Heart left ventricle (tissue), 13 donors: ENCODE measurements around the gene DNTT.

Experiments
- POLR2A ChIP-seq, 2 donors: fragments of 450-650 bp; IDR thresholded peaks; one replicate each; pipeline ENCODE4 v1.6.1; 2017; ENCODE audit warnings: antibody characterized with exemption in 2 of 2, mild to moderate bottlenecking in 2 of 2, moderate library complexity in 2 of 2
- TF ChIP-seq, protein P1 (sequence below), 12 donors: fragments of 200-600 bp; sonication (generic) in 4 of 12; IDR thresholded peaks; one replicate each; pipeline versions ENCODE4 v1.5.0 to v1.8.0; 2018 to 2022; ENCODE audit warnings: antibody characterized with exemption in 12 of 12, mild to moderate bottlenecking in 5 of 12
- donor health status: ischemic (EF 13 %, LVEDD 7.1; RV severe dilation, severe dysfunction).
- donor health status: DM: no; HTN: yes; CAD: no.
- donor health status: DM: no; HTN: no; CAD: no.
- donor health status: ischemic (EF 25% LVEDD 6.9; RV normal size, moderate dysfunction).
- donor health status: ischemic (EF 25% LVEDD 5.7; RV mildly dilated, moderate dysfunction).
- donor health status: ischemic (EF 35%, LVEDD 5.7; RV mildly dilated, moderate dysfunction).
- donor health status: nonischemic (EF 11% LVEDD 7.7; RV severe dilation, severe dysfunction).
- donor health status: DM: yes; HTN: yes; CAD: no.
- donor health status: PGD.
- donor health status: ischemic (EF 29% LVEDD 5.4; RV normal size, mild dysfunction).
- donor health status: nonischemic (EF 23%, LVEDD 6.1; RV moderate dilation, normal function).

- TF ChIP-seq, protein P1, sequence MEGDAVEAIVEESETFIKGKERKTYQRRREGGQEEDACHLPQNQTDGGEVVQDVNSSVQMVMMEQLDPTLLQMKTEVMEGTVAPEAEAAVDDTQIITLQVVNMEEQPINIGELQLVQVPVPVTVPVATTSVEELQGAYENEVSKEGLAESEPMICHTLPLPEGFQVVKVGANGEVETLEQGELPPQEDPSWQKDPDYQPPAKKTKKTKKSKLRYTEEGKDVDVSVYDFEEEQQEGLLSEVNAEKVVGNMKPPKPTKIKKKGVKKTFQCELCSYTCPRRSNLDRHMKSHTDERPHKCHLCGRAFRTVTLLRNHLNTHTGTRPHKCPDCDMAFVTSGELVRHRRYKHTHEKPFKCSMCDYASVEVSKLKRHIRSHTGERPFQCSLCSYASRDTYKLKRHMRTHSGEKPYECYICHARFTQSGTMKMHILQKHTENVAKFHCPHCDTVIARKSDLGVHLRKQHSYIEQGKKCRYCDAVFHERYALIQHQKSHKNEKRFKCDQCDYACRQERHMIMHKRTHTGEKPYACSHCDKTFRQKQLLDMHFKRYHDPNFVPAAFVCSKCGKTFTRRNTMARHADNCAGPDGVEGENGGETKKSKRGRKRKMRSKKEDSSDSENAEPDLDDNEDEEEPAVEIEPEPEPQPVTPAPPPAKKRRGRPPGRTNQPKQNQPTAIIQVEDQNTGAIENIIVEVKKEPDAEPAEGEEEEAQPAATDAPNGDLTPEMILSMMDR (IDR thresholded peaks at IDR 0.05): no peak
- no peak for TF ChIP-seq POLR2A (IDR thresholded peaks at IDR 0.05)
Measured at GRCh38 chr10:96263176-96263575, 41.1 kb upstream of the DNTT start.
